OCI-LY1 (cell line): ENCODE measurements around the gene ST6GALNAC3.

Experiments used
- H2AFZ ChIP-seq: fragments of 200-600 bp; sonication (generic), shearing (Covaris generic); 2 replicates; pipeline ENCODE4 v1.6.0; 2014; ENCODE audit warnings: antibody characterized with exemption, mild to moderate bottlenecking, low read length
- H3F3A ChIP-seq: fragments of 200-600 bp; sonication (generic), shearing (Covaris generic); 2 replicates; pipeline ENCODE4 v1.6.0; 2014; ENCODE audit warnings: mild to moderate bottlenecking, antibody characterized with exemption, low read length, moderate library complexity; ENCODE audit not compliant: insufficient read depth
- H3K27ac ChIP-seq: fragments of 200-600 bp; sonication (generic); 2 replicates; pipeline ENCODE4 v1.5.1; 2014; ENCODE audit warnings: low read length, mixed run types, mild to moderate bottlenecking, low read depth; ENCODE audit not compliant: poor library complexity, severe bottlenecking
- H3K27me3 ChIP-seq: fragments of 200-600 bp; sonication (generic); 2 replicates; pipeline ENCODE4 v1.6.0; 2014; ENCODE audit warnings: antibody characterized with exemption, mild to moderate bottlenecking, low read length, moderate library complexity; ENCODE audit not compliant: insufficient read depth
- H3K36me3 ChIP-seq: fragments of 200-600 bp; sonication (generic); 2 replicates; pipeline ENCODE4 v1.6.1; 2014; ENCODE audit warnings: mild to moderate bottlenecking, antibody characterized with exemption, low read length, moderate library complexity, mixed read lengths; ENCODE audit not compliant: insufficient read depth
- H3K4me1 ChIP-seq: fragments of 200-600 bp; sonication (generic); 2 replicates; pipeline ENCODE4 v1.5.1; 2014; ENCODE audit warnings: mild to moderate bottlenecking, low read length, moderate library complexity; ENCODE audit not compliant: insufficient read depth, severe bottlenecking
- H3K4me2 ChIP-seq: fragments of 200-600 bp; sonication (generic), shearing (Covaris generic); 2 replicates; pipeline ENCODE4 v1.6.1; 2014; ENCODE audit warnings: low read length
- H3K4me3 ChIP-seq: fragments of 200-600 bp; sonication (generic); 2 replicates; pipeline ENCODE4 v1.5.1; 2014; ENCODE audit warnings: low read length, low read depth, mild to moderate bottlenecking, mixed read lengths; ENCODE audit not compliant: poor library complexity, severe bottlenecking
- H3K79me2 ChIP-seq: fragments of 200-600 bp; shearing (Covaris generic); 2 replicates; pipeline ENCODE4 v1.6.1; 2016; ENCODE audit warnings: mixed run types, low read length, mixed read lengths; ENCODE audit not compliant: insufficient read depth
- H3K9ac ChIP-seq: fragments of 200-600 bp; sonication (generic), shearing (Covaris generic); 2 replicates; pipeline ENCODE4 v1.6.1; 2014; ENCODE audit warnings: mild to moderate bottlenecking, low read length, mixed read lengths
- H3K9me2 ChIP-seq: fragments of 200-600 bp; sonication (generic), shearing (Covaris generic); 2 replicates; pipeline ENCODE4 v1.6.1; 2014; ENCODE audit warnings: low read depth, mild to moderate bottlenecking, low read length, mixed read lengths
- H3K9me3 ChIP-seq: fragments of 200-600 bp; shearing (Covaris generic); 2 replicates; pipeline ENCODE4 v1.6.1; 2014; ENCODE audit warnings: low read length, mixed read lengths
- H4K20me1 ChIP-seq: fragments of 200-600 bp; sonication (generic), shearing (Covaris generic); 2 replicates; pipeline ENCODE4 v1.6.0; 2016; ENCODE audit warnings: mild to moderate bottlenecking, low read length; ENCODE audit not compliant: insufficient read depth
- EZH2 ChIP-seq: fragments of 200-600 bp; sonication (generic), shearing (Covaris generic); IDR thresholded peaks from 2 replicates; pipeline ENCODE4 v1.8.0; 2017; ENCODE audit warnings: borderline replicate concordance, mixed run types, mild to moderate bottlenecking, antibody characterized with exemption, low read length, moderate library complexity, mixed read lengths
- TF ChIP-seq, protein P1 (sequence below): fragments of 200-600 bp; sonication (generic), shearing (Covaris generic); IDR thresholded peaks from 2 replicates; pipeline ENCODE4 v1.5.1; 2017; ENCODE audit warnings: mild to moderate bottlenecking, antibody characterized with exemption, low read length, moderate library complexity, mixed read lengths

ST6GALNAC3 gene

DNA sequence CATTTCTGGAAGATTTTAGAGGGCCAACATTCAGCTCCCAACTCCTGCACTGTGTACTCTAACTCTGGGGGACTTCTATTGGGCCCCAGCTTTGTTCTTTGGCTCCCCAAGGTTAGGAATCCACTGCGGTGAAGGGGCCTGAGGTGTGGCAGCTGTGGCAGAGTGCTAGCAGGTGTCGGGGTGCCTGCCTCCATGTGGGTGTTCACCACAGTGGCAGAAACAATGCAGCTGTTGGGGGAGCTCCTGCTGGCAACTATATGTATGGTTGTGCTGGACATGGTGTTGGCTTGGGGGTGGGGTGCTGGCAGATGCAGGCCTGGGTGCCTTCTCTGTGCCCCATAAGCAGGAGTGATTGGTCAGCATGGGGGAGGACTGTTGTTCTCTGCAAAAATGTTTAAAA is 95.5 kb downstream of the ST6GALNAC3 start:
- Histone ChIP-seq H3K4me2 (no peak overlapping the region), H3K36me3 (no peaks in the 10 kb centered on the region), H2AFZ (no peak overlapping the region), H3K9ac (no peak overlapping the region), H3K4me1 (no peaks in the 10 kb centered on the region), H4K20me1 (no peaks in the 10 kb centered on the region), H3F3A (no peaks in the 10 kb centered on the region), H3K9me2 (no peaks in the 10 kb centered on the region), H3K4me3 (no peak overlapping the region), H3K27me3 (no peaks in the 10 kb centered on the region), H3K79me2 (no peaks in the 10 kb centered on the region), H3K9me3 (no peaks in the 10 kb centered on the region), H3K27ac (no peak overlapping the region)
- no peak for TF ChIP-seq EZH2
- TF ChIP-seq, protein P1, sequence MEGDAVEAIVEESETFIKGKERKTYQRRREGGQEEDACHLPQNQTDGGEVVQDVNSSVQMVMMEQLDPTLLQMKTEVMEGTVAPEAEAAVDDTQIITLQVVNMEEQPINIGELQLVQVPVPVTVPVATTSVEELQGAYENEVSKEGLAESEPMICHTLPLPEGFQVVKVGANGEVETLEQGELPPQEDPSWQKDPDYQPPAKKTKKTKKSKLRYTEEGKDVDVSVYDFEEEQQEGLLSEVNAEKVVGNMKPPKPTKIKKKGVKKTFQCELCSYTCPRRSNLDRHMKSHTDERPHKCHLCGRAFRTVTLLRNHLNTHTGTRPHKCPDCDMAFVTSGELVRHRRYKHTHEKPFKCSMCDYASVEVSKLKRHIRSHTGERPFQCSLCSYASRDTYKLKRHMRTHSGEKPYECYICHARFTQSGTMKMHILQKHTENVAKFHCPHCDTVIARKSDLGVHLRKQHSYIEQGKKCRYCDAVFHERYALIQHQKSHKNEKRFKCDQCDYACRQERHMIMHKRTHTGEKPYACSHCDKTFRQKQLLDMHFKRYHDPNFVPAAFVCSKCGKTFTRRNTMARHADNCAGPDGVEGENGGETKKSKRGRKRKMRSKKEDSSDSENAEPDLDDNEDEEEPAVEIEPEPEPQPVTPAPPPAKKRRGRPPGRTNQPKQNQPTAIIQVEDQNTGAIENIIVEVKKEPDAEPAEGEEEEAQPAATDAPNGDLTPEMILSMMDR, result no peak

DNA sequence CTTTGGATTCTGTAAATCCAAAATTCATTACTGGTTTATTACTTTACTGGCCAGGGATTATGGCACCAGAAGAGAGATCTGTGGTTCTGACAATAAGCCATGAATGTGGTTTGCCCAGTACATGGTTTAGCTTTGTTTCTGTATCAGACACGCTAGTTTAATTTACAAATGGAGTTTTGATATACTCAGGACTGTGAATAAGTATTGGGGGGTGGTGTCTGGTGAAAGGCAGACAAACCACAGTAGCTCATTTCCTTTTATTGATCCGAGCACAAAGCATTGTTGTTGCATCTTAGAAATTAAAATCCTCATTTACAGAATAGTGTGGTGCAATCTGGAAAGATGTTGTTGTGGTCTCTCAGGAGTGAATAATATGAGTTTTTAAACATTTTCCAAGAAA is 96.0 kb downstream of the ST6GALNAC3 start:
- Histone ChIP-seq H3K4me1 (no peaks in the 10 kb centered on the region), H3K9me3 (no peaks in the 10 kb centered on the region), H3F3A (no peaks in the 10 kb centered on the region), H3K4me3 (no peak overlapping the region), H3K9me2 (no peaks in the 10 kb centered on the region), H3K4me2 (no peak overlapping the region), H3K36me3 (no peaks in the 10 kb centered on the region), H3K27ac (no peak overlapping the region), H3K9ac (no peak overlapping the region), H3K79me2 (no peaks in the 10 kb centered on the region), H2AFZ (no peak overlapping the region), H3K27me3 (no peaks in the 10 kb centered on the region), H4K20me1 (no peaks in the 10 kb centered on the region)
- TF ChIP-seq, protein P1, result no peak

DNA sequence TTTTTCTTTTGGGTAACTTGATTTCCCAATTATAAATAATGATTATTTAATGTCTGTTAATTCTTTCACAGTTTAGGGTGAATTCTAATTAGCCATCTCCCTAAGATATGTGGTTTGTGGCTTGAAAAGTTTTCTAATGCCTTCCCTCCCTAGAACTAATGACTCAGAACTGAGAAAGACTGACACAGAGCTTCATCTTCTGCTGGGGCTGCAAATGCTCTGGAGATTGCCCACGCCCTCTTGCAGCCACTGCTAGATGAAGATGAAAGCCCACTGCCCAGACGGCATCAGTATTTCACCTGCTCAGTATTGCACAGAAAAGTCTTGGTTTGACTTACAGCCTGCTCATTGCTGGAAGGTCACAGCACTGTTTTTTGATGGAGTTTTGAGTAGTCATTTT is 101.5 kb downstream of the ST6GALNAC3 start:
- TF ChIP-seq, protein P1, result no peak
- no peak for TF ChIP-seq EZH2
- no peaks in the 10 kb centered on the region for H3K27me3 ChIP-seq
- H3K36me3 ChIP-seq, result no peaks in the 10 kb centered on the region
- no peak overlapping the region for H3K4me3 ChIP-seq
- H3K9me2 ChIP-seq, result no peaks in the 10 kb centered on the region
- H3K27ac ChIP-seq, result no peak overlapping the region
- no peaks in the 10 kb centered on the region for H4K20me1 ChIP-seq
- H2AFZ ChIP-seq, result no peak overlapping the region
- no peak overlapping the region for H3K9ac ChIP-seq
- no peaks in the 10 kb centered on the region for H3K4me1 ChIP-seq
- H3K4me2 ChIP-seq, result no peak overlapping the region
- H3K79me2 ChIP-seq, result no peaks in the 10 kb centered on the region
- no peaks in the 10 kb centered on the region for H3F3A ChIP-seq
- H3K9me3 ChIP-seq, result no peaks in the 10 kb centered on the region
